HK-2 (cell line): ENCODE data around the gene POU5F1.
"Not testable (repeated sequence)": the region's sequence is repeated elsewhere in the genome, so short reads cannot be mapped to it uniquely, and the experiment has no call there.

Experiments used
- DNase-seq: peaks from one replicate; pipeline ENCODE4 v3.0.0-alpha.2; 2018; ENCODE audit not compliant: unreplicated experiment

Gene POU5F1

GRCh38 chr6:31165986-31166385 is 4.5 kb downstream of the POU5F1 start:
- no peak for DNase-seq

- DNase-seq, result not testable (repeated sequence)
Measured at GRCh38 chr6:31165064-31165832, 5.2 kb downstream of the POU5F1 start.

- not testable (repeated sequence) for DNase-seq
Measured at GRCh38 chr6:31164475-31165063, 5.9 kb downstream of the POU5F1 start.

- DNase-seq, result no peak
Measured at GRCh38 chr6:31163922-31164321, 6.6 kb downstream of the POU5F1 start.

GRCh38 chr6:31162463-31163165 is 7.9 kb downstream of the POU5F1 start:
- DNase-seq, result no peak

- no peak for DNase-seq
Measured at GRCh38 chr6:31161216-31162126, 9.0 kb downstream of the POU5F1 start.

- DNase-seq, result peak; percentile 30
Measured at GRCh38 chr6:31158863-31159855, 11.3 kb downstream of the POU5F1 start.

GRCh38 chr6:31158140-31158862 is 12.2 kb downstream of the POU5F1 start, which contains the start of gene TCF19:
Gene TCF19 (plus strand): TSS chr6:31158589. CDS start chr6:31159470, 881 bp downstream.
- DNase-seq, result peak; percentile 99

- DNase-seq, result no peak
Measured at GRCh38 chr6:31157513-31158139, 12.9 kb downstream of the POU5F1 start, which contains the start of gene CCHCR1. Gene CCHCR1 (minus strand): TSS chr6:31157802. CDS start chr6:31157600, 202 bp downstream.

GRCh38 chr6:31156641-31157040 is 13.8 kb downstream of the POU5F1 start:
- DNase-seq, result no peak

- DNase-seq, result no peak
Measured at GRCh38 chr6:31154436-31154835, 16.0 kb downstream of the POU5F1 start.

- DNase-seq, result peak; percentile 54
Measured at GRCh38 chr6:31152781-31153180, 17.7 kb downstream of the POU5F1 start.

GRCh38 chr6:31149827-31150447 is 20.5 kb downstream of the POU5F1 start:
- DNase-seq, result no peak

GRCh38 chr6:31145386-31145785 is 25.1 kb downstream of the POU5F1 start:
- no peak for DNase-seq

GRCh38 chr6:31144970-31145340 is 25.5 kb downstream of the POU5F1 start:
- DNase-seq, result no peak

- no peak for DNase-seq
Measured at GRCh38 chr6:31144296-31144969, 26.0 kb downstream of the POU5F1 start.

- peak; percentile 71 for DNase-seq
Measured at GRCh38 chr6:31143148-31143547, 27.3 kb downstream of the POU5F1 start.

- no peak for DNase-seq
Measured at GRCh38 chr6:31142361-31142761, 28.1 kb downstream of the POU5F1 start.
